LHCN-M2 (cell line): ENCODE data around the gene SLC35G3. TPM values are rescaled to one million over a fixed set of nuclear protein-coding genes. Genes with fewer than 3 reads are reported as not detected.
"Not testable (repeated sequence)": the region's sequence is repeated elsewhere in the genome, so short reads cannot be mapped to it uniquely, and the experiment has no call there.

Source experiments
- DNase-seq: peaks from one replicate; pipeline ENCODE4 v3.0.0-alpha.2; 2012; ENCODE audit warnings: low read depth
- total RNA-seq: library from RNA; depleted of rRNA; stranded (reverse); fragments of >200 nt; gene quantifications from 2 replicates; pipeline ENCODE4 v1.2.3, GENCODE V29; 2014; rRNA removed

The SLC35G3 gene
- total RNA-seq, 1 experiment from 2014 or later = not detected

DNA sequence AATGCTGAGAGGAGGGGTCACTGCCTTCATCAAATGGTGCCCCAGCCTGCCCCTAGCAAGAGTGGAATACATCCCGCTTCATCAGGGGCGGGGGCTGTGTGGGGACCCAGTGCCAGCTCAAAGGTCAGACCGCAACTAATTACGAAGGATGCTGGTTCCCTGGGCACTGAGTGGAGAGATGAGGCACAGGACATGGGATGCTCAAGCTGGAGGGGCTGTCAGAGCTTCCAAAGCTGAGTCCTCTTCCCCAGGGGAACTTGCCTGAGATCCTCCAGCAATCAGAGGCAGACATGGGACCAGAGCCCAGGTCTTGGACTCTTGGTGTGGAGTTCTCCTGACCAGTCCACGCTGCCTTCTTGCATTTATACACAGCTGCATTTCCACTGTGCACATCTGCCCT is 27.7 kb downstream of the SLC35G3 start:
- no peak for DNase-seq

DNA sequence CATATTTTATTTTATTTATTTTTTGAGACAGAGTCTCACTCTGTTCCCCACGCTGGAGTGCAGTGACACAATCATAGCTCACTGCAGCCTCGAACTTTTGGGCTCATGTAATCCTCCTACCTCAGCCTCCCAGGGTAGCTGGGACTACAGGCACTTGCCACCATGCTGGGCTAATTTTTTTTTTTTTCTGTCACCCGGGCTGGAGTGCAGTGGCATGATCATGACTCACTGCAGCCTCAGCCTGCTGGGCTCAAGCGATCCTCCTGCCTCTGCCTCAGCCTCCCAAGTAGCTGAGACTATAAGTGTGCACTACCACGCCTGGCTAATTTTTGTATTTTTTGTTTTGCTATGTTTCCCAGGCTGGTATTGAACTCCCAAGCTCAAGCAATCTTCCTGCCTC is 29.5 kb downstream of the SLC35G3 start:
- DNase-seq = no peak

DNA sequence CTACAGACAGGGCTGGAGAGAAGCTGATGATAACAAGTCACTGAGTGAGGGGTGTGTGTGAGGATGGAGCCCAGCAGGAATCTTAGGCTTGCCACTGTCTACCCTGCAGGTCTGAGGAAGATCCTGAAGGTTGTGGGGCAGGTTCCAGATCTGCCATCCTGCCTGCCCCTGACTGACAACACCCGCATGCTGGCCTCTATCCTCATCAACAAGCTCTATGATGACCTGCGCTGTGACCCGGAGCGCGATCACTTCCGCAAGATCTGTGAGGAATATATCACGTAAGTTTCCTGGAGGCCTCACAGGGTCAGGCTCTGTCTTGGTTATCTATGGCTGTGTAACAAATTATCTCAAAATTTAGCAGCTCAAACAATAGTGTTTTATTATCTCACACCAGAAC is 30.3 kb downstream of the SLC35G3 start:
- DNase-seq = no peak

DNA sequence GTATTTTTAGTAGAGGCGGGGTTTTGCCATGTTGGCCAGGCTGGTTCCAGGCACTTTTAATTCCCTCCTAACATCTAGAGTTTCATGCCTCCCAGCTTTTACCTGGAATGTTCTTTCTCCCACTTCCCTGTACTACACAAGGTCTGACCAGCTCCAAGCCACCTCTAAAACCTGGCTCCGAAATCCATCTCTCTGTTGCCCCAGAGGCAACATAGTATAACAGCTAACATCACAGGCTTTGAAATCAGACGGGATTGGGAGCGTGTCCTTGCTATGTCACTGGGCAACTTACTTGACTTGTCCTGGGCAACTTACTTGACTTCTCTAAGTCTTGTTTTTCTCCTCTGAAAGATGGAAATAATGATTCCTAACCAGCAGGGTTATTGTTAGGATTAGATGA is 31.4 kb downstream of the SLC35G3 start:
- no peak for DNase-seq

DNA sequence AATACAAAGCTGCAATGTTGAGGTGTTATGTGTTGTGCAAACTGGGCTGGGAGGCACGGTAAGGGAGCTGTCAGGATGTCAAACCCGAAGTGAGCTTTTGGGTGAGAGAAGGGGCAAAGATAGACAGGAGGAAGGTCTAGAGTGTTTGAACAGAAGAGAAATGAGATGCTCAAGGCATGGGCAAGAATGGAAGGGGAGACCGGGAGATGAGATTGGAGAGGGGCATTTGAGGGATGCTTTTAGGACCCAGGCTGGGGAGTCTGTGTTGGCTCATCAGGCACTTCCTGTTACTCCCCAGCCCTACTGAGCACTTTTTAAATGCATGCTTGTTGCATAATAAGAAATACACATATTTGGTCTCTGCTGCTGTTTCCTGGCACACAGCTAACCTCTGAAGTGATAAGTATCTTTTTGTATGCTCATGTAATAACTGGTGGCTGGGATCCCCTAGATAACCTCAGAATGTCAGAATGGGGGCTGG is 32.9 kb downstream of the SLC35G3 start:
- DNase-seq = no peak

DNA sequence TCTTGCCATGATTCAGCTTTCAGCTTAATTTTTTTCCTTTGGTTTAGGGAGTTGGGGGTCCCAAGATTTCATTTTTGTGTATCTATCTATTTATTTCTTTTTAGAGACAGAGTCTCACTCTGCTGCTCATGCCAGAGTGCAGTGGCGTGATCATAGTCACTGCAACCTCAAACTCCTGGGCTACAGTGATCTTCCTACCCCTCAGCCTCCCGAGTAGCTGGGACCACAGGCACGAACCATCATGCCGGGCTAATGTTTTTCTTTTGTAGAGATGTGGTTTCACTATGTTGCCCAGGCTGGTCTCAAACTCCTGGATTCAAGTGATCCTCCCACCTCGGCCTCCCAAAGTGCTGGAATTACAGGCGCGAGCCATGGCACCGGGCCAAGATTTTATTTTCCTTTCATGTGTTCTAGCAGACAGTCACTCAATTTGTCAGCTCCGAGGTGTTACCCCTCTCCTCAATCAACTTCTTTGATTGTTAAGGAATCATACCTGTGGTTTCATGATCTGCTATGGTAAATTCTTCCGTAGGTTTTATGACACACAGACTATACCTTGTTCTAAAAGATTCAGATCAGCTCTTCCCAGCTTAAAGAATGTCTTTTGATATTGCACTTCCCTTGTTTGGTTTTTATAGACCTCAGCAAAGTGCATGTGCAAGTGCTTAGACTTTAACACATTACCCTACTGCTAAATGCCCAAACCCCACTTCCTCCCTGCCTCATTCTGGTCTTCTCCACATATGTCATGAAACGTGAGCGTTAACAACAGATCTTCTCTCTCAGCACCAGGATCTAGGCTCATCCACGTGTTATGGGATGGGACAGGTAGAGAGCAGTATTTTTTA is 33.6 kb downstream of the SLC35G3 start:
- no peak for DNase-seq

DNA sequence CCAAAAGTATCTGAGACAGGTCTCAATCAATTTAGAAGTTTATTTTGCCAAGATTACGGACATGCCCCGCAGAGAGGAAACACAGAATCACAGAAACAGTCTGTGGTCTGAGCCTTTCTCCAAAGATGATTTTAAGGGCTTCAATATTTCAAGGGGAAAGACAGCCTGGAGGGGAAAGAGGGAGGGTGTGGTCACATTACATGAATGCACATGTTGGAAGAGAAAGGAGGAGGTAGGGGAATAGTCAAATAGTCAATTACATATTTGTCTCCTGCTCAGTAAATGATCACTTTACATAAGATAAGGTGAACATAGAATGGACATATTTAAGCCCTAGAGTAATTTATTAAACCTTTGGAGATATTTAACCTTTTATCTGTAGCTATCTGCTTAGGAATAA is 34.3 kb downstream of the SLC35G3 start:
- DNase-seq = no peak

DNA sequence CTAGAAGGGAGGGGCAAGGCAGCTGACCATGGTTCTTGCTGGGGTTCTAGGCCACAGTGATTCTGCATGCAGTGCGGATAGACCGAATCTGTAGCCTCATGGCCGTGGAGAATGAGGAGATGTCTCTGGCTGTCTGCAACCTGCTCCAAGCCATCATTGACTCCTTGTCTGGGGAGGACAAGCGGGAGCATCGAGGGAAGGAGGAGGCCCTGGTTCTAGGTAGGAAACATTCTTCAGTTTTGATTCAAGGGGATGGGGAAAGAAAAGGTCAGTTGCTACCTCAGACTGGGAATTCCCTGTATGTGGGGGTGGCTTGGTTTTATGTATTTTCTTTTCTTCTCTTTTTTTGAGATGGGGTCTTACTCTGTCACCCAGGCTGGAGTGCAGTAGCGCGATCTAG is 38.9 kb downstream of the SLC35G3 start:
- no peak for DNase-seq

DNA sequence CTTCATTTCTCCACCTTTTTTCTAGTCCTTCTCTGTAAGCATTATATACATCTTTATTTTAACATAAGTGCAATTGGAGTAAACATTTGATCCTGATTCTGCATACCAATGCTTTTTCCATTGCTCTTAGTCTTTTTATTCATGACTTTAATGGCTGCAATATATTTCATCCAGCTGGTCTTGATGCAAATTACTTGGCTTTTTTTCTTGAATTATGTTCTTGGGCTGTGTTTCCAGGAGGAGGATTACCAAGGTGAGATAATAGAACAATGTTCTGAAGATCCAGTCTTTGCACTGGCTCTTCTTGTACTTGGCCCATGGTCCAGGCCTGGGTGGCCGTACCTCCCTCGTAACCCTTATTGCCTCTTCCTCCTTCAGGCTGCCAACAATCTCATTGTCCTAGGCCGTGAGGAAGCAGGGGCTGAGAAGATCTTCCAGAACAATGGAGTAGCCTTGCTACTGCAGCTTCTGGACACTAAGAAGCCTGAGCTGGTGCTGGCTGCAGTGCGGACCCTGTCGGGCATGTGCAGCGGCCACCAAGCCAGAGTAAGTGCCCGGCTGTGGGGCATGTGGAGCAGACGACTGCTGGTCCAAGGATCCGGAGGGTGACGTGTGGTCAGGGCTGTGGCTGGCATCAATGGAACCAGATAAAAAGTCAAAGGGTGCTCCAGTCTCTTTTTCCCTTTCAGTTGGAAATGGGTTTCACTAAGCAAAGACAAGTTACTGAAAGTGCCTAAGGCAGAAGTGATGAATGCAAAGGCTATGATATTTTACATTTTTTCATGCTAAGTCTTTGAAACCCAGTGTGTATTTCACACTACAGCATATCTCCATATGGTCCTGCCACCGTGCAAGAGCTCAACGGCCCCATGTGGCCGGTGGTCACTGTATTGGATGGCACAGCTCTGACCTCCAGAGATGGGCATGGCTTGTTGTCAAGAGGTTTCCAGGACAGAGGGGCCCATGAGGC is 39.7 kb downstream of the SLC35G3 start:
- DNase-seq = no peak

DNA sequence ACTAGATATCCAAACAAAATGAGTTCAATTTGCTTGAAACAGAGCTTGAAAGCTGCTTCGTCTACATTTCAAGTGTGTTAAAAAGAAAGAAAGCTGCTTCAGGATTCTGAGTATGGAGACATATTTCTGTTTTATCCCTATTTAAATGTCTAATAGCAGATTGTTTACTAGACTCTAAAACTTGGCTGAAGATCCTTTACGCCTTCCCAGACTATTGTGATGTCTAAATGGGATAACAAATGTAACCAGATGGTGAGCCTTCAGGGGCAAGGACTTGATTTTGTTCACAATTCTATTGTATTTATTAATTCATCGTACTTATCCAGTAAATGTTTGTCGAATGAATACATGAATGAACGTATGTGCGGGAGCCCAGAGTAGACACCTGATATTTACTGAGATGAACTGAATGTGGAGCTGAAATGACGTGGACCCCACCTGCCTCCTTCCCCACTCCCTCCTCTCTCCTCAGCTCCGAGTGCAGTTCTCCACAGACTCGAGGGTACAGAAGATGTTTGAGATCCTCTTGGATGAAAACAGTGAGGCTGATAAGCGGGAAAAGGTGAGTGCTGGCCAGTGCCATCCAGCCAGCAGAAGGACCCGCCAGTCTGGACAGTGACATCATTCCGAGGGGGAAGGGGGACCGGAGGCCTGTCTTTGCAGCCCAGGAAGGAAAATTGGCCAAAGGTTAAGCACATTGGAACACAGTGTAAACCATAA is 41.6 kb downstream of the SLC35G3 start:
- no peak for DNase-seq

DNA sequence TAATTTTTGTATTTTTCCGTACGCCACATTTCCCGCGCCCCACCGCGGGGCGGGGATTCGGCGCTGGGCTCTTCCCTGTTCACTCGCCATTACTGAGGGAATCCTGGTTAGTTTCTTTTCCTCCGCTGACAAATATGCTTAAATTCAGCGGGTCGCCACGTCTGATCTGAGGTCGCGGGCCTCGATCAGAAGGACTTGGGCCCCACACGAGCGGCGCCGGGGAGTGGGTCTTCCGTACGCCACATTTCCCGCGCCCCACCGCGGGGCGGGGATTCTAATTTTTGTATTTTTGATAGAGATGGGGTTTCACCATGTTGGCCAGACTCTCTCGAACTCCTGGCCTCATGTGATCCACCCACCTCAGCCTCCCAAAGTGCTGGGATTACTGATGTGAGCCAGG is 43.1 kb downstream of the SLC35G3 start:
- not testable (repeated sequence) for DNase-seq

DNA sequence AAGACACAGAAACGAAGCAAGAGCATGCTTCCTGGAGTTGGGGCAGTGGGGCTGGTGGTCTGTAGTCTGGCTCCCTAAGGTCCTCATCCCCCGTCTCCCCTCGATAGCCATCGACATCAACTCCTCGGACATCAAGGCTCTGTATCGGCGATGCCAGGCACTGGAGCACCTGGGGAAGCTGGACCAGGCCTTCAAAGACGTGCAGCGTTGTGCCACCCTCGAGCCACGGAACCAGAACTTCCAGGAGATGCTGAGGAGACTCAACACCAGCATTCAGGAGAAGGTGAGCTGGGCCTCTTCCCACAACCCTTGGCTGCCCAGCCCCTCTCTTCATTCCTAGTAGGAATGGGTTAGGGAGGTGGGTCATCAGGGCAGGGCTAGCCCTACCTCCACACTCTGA is 44.3 kb downstream of the SLC35G3 start:
- no peak for DNase-seq

DNA sequence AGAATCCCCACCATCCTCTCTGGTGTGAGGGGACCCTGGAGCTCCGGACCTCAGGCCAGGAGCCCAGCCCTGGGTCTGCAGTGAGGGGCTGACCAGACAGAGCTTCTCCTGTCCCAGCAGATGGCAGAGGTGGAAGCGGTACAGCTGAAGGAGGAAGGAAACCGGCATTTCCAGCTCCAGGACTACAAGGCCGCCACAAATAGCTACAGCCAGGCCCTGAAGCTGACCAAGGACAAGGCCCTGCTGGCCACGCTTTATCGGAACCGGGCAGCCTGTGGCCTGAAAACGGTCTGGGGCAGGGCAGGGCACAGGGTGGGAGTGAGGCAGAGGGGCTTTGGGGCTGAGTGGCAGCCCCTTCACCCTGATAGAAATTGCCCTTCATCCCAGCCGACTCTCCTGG is 46.0 kb downstream of the SLC35G3 start:
- DNase-seq = no peak

DNA sequence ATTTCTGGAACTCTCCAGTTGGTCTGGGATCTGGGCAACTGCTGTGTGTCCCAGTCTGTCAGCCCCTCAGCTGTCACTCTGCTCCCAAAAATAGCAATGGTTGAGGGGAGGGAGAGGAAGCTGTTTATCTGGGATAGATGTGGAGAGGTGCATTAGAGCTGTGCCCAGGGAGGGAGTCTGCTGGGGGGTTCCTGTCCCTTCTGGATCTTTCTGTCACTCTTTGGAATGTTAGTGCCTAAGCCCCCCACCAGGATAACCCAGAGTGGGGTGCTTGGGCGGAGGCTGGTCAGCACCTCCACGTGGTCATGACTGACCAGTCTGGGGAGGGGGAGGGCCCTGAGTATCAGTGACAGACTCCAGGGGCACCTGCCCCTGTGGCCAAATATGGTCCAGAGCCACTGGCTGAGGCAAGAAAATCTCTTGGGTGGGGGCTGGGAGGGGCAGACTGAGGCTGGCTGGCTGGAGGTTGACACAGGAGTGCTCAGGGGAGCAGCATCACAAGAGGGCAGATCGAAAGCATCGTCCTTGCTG is 46.8 kb downstream of the SLC35G3 start, which contains the start of gene UNC45B:
TSS of gene UNC45B (plus strand) at position 443 of the 531 bp plus-strand sequence. CDS start 447 bp downstream, outside the sequence.
- no peak for DNase-seq

DNA sequence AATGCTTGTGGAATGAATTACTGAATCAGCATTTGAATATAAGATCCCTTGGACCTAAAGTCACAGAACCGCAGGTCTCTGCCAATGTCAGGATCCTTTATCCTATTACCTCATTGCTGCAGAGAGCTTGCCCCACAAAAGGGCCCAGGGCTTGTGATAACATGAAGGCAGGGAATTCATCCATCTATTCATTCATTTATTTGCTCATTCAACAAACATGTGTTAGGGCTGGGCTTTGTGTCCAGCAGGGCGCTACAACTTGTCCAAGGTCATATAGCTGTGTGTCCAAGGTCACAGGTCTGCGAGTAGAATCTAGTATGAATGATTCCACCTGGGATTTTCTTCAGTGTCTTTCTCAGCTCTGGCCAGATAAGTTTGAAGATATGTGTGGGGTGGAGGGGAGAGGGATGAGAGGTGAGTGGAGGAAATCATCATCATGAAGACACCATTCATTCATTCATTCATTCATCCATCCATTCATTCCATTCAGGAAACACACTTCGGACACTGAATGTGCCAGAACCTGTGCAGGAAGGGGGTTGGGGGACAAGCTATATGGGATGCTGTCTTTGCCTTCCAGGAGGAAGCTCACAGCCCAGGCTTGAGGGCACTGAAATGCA is 47.9 kb downstream of the SLC35G3 start:
- DNase-seq = no peak

DNA sequence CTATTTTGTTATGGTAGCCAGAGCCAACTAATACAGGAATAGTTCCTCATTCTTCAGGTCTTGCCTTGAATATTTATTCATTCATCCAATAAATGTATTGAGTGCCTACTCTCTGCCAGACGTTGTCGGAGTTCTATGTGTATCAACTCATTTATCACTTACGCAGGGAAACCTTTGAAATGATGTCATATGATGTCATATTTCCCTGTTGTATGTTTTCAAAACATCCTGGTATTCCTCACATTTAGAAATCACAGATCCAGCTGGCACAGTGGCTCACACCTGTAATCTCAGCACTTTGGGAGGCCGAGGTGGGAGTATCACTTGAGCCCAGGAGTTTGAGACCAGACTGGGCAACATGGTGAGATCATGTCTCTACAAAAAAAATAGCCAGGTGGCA is 49.4 kb downstream of the SLC35G3 start:
- no peak for DNase-seq

Other genes with a start within 250 kb of the SLC35G3 start
- gene CCT6B, start 232.9 kb downstream of the SLC35G3 start, total RNA-seq = 1.8 and 2.0 TPM in 2 replicates
- gene ZNF830, start 232.9 kb downstream of the SLC35G3 start, total RNA-seq = 10.2 and 13.4 TPM in 2 replicates
- gene LIG3, start 213.9 kb downstream of the SLC35G3 start, total RNA-seq = 19.2 and 24.4 TPM in 2 replicates
- gene RFFL, start 130.7 kb downstream of the SLC35G3 start, total RNA-seq = 14.5 and 16.6 TPM in 2 replicates
- 16.0 and 17.1 TPM in 2 replicates for gene RAD51D, start 74.5 kb downstream of the SLC35G3 start, total RNA-seq
- gene FNDC8, start 72.8 kb downstream of the SLC35G3 start, total RNA-seq = not detected in 2 replicates
- 22.3 and 27.1 TPM in 2 replicates for gene NLE1, start 52.1 kb downstream of the SLC35G3 start, total RNA-seq
- 0.17 TPM in 1 of 2 replicates, not detected in the other for gene UNC45B, start 46.6 kb downstream of the SLC35G3 start, total RNA-seq
- gene SLFN5, start 48.7 kb upstream of the SLC35G3 start, total RNA-seq = 38.5 and 43.5 TPM in 2 replicates
- 22.7 and 23.1 TPM in 2 replicates for gene SLFN11, start 179.2 kb upstream of the SLC35G3 start, total RNA-seq
- gene SLFN12, start 238.1 kb upstream of the SLC35G3 start, total RNA-seq = 33.7 and 34.8 TPM in 2 replicates